Measurements from ENCODE around the gene PRXL2A.
"Not testable (repeated sequence)": the region's sequence is repeated elsewhere in the genome, so short reads cannot be mapped to it uniquely, and the experiment has no call there.

PRXL2A gene

GRCh38 chr10:80477813-80478212 lies 69.5 kb downstream of the PRXL2A start:
- DNase-seq: no peak

- not testable (repeated sequence) for DNase-seq
Observed at GRCh38 chr10:80480373-80480772, 72.0 kb downstream of the PRXL2A start.

GRCh38 chr10:80480852-80481251 lies 72.5 kb downstream of the PRXL2A start:
- DNase-seq: no peak

GRCh38 chr10:80484243-80484642 lies 75.9 kb downstream of the PRXL2A start:
- no peak for DNase-seq

GRCh38 chr10:80484676-80485075 lies 76.3 kb downstream of the PRXL2A start:
- DNase-seq: no peak

- no peak for DNase-seq
Observed at GRCh38 chr10:80485076-80485945, 77.0 kb downstream of the PRXL2A start.

- DNase-seq: peak; percentile 52
Observed at GRCh38 chr10:80485946-80486764, 77.8 kb downstream of the PRXL2A start.

Measured in stimulated activated CD8-positive, alpha-beta memory T cell treated with anti-CD3 and anti-CD28 coated beads, Interleukin-4, amount 100 ng/mL, for 48 hours (primary cell).